Subcutaneous adipose tissue (tissue), 4 donors: ENCODE data around the gene TECPR1. TPM values are rescaled to one million over a fixed set of nuclear protein-coding genes. Genes with fewer than 3 reads are reported as not detected.

Experiments used
- CTCF ChIP-seq: fragments of 450-650 bp; IDR thresholded peaks from one replicate; pipeline ENCODE4 v1.5.1; 2016; ENCODE audit warnings: low read depth, mild to moderate bottlenecking, control low read depth, antibody characterized with exemption, moderate library complexity
- total RNA-seq, 4 donors: library from RNA; depleted of rRNA; stranded (reverse); fragments of >200 nt; gene quantifications; one replicate each; pipeline ENCODE4 v1.1.0, GENCODE V29; 2016

The TECPR1 gene
- total RNA-seq, 4 donors from 2014 or later: 9.7 to 36.2 (median 11.9) TPM

GRCh38 chr7:98196706-98197605 lies 55.1 kb downstream of the TECPR1 start:
- no peak for TF ChIP-seq CTCF

GRCh38 chr7:98194672-98195457 lies 57.2 kb downstream of the TECPR1 start:
- TF ChIP-seq CTCF: no peak

- TF ChIP-seq CTCF: no peak
These were observed 57.8 kb downstream of the TECPR1 start for GRCh38 chr7:98194186-98194585.

GRCh38 chr7:98193474-98194180 lies 58.4 kb downstream of the TECPR1 start:
- no peak for TF ChIP-seq CTCF

GRCh38 chr7:98192781-98193457 lies 59.1 kb downstream of the TECPR1 start:
- TF ChIP-seq CTCF: no peak

GRCh38 chr7:98191668-98192431 lies 60.2 kb downstream of the TECPR1 start:
- TF ChIP-seq CTCF: no peak
